Mononuclear cell (primary cell): ENCODE data around the gene ADAM20. TPM values are rescaled to one million over a fixed set of nuclear protein-coding genes. Genes with fewer than 3 reads are reported as not detected.
"Not testable (repeated sequence)": the region's sequence is repeated elsewhere in the genome, so short reads cannot be mapped to it uniquely, and the experiment has no call there.

Experiments used
- H3K27me3 ChIP-seq: 2 replicates; pipeline ENCODE4 v1.6.0; 2011; ENCODE audit warnings: low read length, control low read depth; ENCODE audit not compliant: insufficient read depth
- H3K4me1 ChIP-seq: 2 replicates; pipeline ENCODE4 v1.5.1; 2011; ENCODE audit warnings: mild to moderate bottlenecking, low read length, control low read depth; ENCODE audit not compliant: insufficient read depth
- H3K4me3 ChIP-seq: 2 replicates; pipeline ENCODE4 v1.5.1; 2011; ENCODE audit warnings: mild to moderate bottlenecking, low read length, moderate library complexity
- H3K9me3 ChIP-seq: 2 replicates; pipeline ENCODE4 v1.5.1; 2011; ENCODE audit warnings: low read depth, mild to moderate bottlenecking, control low read depth, low read length
- total RNA-seq: library from RNA; depleted of rRNA; stranded (reverse); fragments of >200 nt; gene quantifications from one replicate; pipeline ENCODE4 v1.2.3, GENCODE V29; 2012

Gene ADAM20
- total RNA-seq, 1 donor = 0.52 TPM

- H3K27me3 ChIP-seq = no peaks in the 10 kb centered on the region
- no peaks in the 10 kb centered on the region for H3K9me3 ChIP-seq
- H3K4me1 ChIP-seq = peaks cover 3% of the 10 kb centered on the region
- H3K4me3 ChIP-seq = no peak overlapping the region
Measured at GRCh38 chr14:70514168-70515069, 20.4 kb downstream of the ADAM20 start.

- Histone ChIP-seq H3K4me1 (no peaks in the 10 kb centered on the region), H3K9me3 (no peaks in the 10 kb centered on the region), H3K4me3 (no peak overlapping the region), H3K27me3 (no peaks in the 10 kb centered on the region)
Measured at GRCh38 chr14:70498191-70498590, 36.6 kb downstream of the ADAM20 start.

DNA sequence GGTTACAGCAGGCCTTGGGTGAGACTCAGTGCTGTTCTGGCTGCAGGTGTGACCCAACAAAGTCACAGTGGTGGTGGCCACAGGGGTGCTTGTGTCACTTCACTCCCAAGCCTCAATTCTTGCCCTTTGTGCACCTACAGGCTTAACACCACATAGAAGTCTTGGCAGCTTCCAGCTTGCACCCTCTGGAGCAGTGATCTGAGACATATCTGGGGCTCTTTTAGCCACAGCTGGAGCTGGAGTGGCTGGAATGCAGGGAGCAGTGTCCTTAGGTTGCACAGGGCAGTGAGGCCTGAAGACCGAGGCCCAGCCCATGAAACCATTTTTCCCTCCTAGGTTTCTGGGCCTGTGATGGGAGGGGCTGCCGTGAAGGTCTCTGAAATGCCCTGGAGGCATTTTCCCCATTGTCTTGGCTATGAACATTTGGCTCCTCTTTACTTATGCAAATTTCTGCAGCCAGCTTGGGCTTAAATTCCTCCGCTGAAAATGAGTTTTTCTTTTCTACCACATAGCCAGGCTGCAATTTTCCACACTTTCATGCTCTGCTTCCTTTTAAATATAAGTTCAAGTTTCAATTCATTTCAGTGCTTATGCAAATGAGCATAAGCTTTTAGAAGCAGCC is 45.1 kb downstream of the ADAM20 start:
- Histone ChIP-seq H3K9me3 (peaks cover 24% of the 10 kb centered on the region), H3K27me3 (no peaks in the 10 kb centered on the region), H3K4me1 (no peaks in the 10 kb centered on the region), H3K4me3 (no peak overlapping the region)

- H3K9me3 ChIP-seq, H3K4me3 ChIP-seq, H3K4me1 ChIP-seq, H3K27me3 ChIP-seq: not testable (repeated sequence)
Measured at GRCh38 chr14:70477356-70478105, 57.3 kb downstream of the ADAM20 start.

- not testable (repeated sequence) for H3K4me3 ChIP-seq, H3K27me3 ChIP-seq, H3K4me1 ChIP-seq, H3K9me3 ChIP-seq
Measured at GRCh38 chr14:70475459-70475858, 59.3 kb downstream of the ADAM20 start.

- Histone ChIP-seq H3K9me3 (no peaks in the 10 kb centered on the region), H3K4me3 (no peak overlapping the region), H3K27me3 (no peaks in the 10 kb centered on the region), H3K4me1 (no peaks in the 10 kb centered on the region)
Measured at GRCh38 chr14:70473825-70474224, 61.0 kb downstream of the ADAM20 start.

Other genes starting within 250 kb of the ADAM20 start
- 15.5 TPM for gene COX16, start 175.3 kb downstream of the ADAM20 start, total RNA-seq
- 7.3 TPM for gene SYNJ2BP, start 117.9 kb downstream of the ADAM20 start, total RNA-seq
- not detected for gene ADAM21, start 82.8 kb downstream of the ADAM20 start, total RNA-seq
- gene MED6, start 65.7 kb upstream of the ADAM20 start, total RNA-seq = 96.3 TPM
- 6.6 TPM for gene TTC9, start 106.9 kb upstream of the ADAM20 start, total RNA-seq